OCI-LY7 (cell line): ENCODE results near the gene NEBL. TPM values are rescaled to one million over a fixed set of nuclear protein-coding genes. Genes with fewer than 3 reads are reported as not detected.
A peak's percentile ranks its signal among the peaks of the same experiment; 100 is the strongest.

Experiments used
- BruUV-seq: library from RNA; stranded (reverse); fragments of 400-500 nt; replicated peaks from 2 replicates; lab custom pipeline; 2021; lab: Mats Ljungman, UMichigan
- CTCF ChIA-PET: fragments of 300-600 bp; sonication (Branson Sonifier 250); formaldehyde crosslinking; loops from one replicate; lab custom pipeline; 2022; ENCODE audit warnings: antibody characterized with exemption; ENCODE audit not compliant: unreplicated experiment; lab: Charles Lee
- POLR2A ChIA-PET: fragments of 300-600 bp; sonication (Branson Sonifier 250); formaldehyde crosslinking; loops from one replicate; lab custom pipeline; 2022; ENCODE audit warnings: antibody characterized with exemption; lab: Charles Lee
- DNase-seq: peaks from one replicate; pipeline ENCODE4 v3.0.0-alpha.2; 2015; ENCODE audit warnings: low spot score
- H2AFZ ChIP-seq: fragments of 200-600 bp; sonication (generic), shearing (Covaris generic); 2 replicates; pipeline ENCODE4 v1.6.1; 2014; ENCODE audit warnings: mild to moderate bottlenecking, antibody characterized with exemption, low read length, moderate library complexity
- H3K27ac ChIP-seq: fragments of 200-600 bp; sonication (generic); 2 replicates; pipeline ENCODE4 v1.5.1; 2014; ENCODE audit warnings: mixed run types, low read depth, mild to moderate bottlenecking, moderate library complexity, low read length, inconsistent platforms; ENCODE audit not compliant: poor library complexity, severe bottlenecking
- H3K36me3 ChIP-seq: fragments of 200-600 bp; sonication (generic); 2 replicates; pipeline ENCODE4 v1.6.1; 2014; ENCODE audit warnings: mild to moderate bottlenecking, antibody characterized with exemption, low read length, moderate library complexity, mixed read lengths; ENCODE audit not compliant: insufficient read depth
- H3K4me1 ChIP-seq: fragments of 200-600 bp; sonication (generic); 2 replicates; pipeline ENCODE4 v1.5.1; 2014; ENCODE audit warnings: mild to moderate bottlenecking, low read length; ENCODE audit not compliant: insufficient read depth, poor library complexity, severe bottlenecking
- H3K4me2 ChIP-seq: fragments of 200-600 bp; sonication (generic); 2 replicates; pipeline ENCODE4 v1.6.1; 2014; ENCODE audit warnings: mild to moderate bottlenecking, low read length
- H3K4me3 ChIP-seq: fragments of 200-600 bp; sonication (generic); 2 replicates; pipeline ENCODE4 v1.5.1; 2014; ENCODE audit warnings: mild to moderate bottlenecking, low read depth, low read length; ENCODE audit not compliant: poor library complexity, severe bottlenecking
- H3K79me2 ChIP-seq: fragments of 200-600 bp; sonication (generic); 2 replicates; pipeline ENCODE4 v1.6.1; 2016; ENCODE audit warnings: low read depth, mild to moderate bottlenecking, low read length, moderate library complexity, mixed read lengths; ENCODE audit not compliant: insufficient read depth
- H3K9me2 ChIP-seq: fragments of 200-600 bp; sonication (generic); 2 replicates; pipeline ENCODE4 v1.6.1; 2016; ENCODE audit warnings: mild to moderate bottlenecking, low read length, mixed read lengths; ENCODE audit not compliant: insufficient read depth
- H3K9me3 ChIP-seq: fragments of 200-600 bp; sonication (generic); 2 replicates; pipeline ENCODE4 v1.6.1; 2014; ENCODE audit warnings: mild to moderate bottlenecking, mixed run types, low read length, mixed read lengths
- H4K20me1 ChIP-seq: fragments of 200-600 bp; sonication (generic); 2 replicates; pipeline ENCODE4 v1.6.1; 2014; ENCODE audit warnings: mild to moderate bottlenecking, antibody characterized with exemption, low read length, moderate library complexity, mixed read lengths; ENCODE audit not compliant: insufficient read depth
- CTCF ChIP-seq: fragments of 200-600 bp; sonication (generic); conservative IDR thresholded peaks from 2 replicates; pipeline ENCODE4 v1.5.1; 2014; ENCODE audit warnings: mild to moderate bottlenecking, antibody characterized with exemption, low read length, moderate library complexity, mixed read lengths
- EZH2phosphoT487 ChIP-seq: fragments of 200-600 bp; sonication (generic); IDR thresholded peaks from 2 replicates; pipeline ENCODE4 v1.6.1; 2018; ENCODE audit warnings: low read depth, borderline replicate concordance, mild to moderate bottlenecking, mixed run types, antibody characterized with exemption, low read length, moderate library complexity, mixed read lengths
- intact Hi-C: fragments of 100-400 bp; cut with micrococcal nuclease; formaldehyde crosslinking; loops from one replicate; pipeline ENCODE4 v1.10.0; 2022; ENCODE audit not compliant: unreplicated experiment
- total RNA-seq, 2 experiments: library from RNA; depleted of rRNA in 1 of 2; stranded (reverse); fragments of >200 nt in 1 of 2; shearing (Covaris generic) in 1 of 2; gene quantifications; 2 replicates each; pipeline ENCODE4 v1.2.3, GENCODE V29; 2014 to 2022

NEBL gene
- total RNA-seq, 2 experiments from 2014 or later: 1.1 TPM; not detected in 1

DNA sequence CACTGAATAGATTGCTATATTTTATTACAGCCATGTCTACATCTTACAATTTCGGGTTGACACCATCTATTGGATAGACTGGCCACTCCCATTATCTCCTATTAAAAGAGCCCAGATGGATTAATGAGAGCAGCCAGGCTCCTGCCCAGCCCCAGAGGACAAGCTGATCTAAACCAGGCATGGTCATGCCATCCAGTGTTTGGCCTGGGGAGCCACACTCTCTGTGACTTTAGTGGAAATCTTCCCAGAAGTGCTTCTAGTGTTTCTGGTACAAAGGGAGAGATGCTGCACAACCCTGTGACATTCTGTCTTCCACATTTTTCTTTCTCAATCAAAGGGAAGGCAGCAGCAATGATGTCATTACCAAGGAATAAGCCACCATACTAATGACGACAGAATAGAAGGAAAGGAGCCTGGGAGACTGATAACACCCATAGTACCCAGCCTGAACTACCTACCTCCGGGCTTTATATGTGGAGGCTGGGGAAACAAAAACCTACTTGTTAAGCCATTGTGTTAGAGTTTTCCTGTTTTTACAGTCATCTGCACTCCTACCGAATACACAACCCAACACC is 5.0 kb downstream of the NEBL start:
- Histone ChIP-seq H3K9me3 (no peaks in the 10 kb centered on the region), H3K4me1 (peaks cover 6% of the 10 kb centered on the region), H3K4me3 (no peak overlapping the region), H2AFZ (no peak overlapping the region), H3K9me2 (no peaks in the 10 kb centered on the region), H3K4me2 (no peak overlapping the region), H4K20me1 (no peaks in the 10 kb centered on the region), H3K79me2 (no peaks in the 10 kb centered on the region), H3K36me3 (no peaks in the 10 kb centered on the region), H3K27ac (no peak overlapping the region)
- TF ChIP-seq CTCF: no peak
- TF ChIP-seq EZH2phosphoT487: no peak
- ChIA-PET CTCF (no interaction called here), POLR2A (interaction anchor here (0.6 to 1.0 kb wide), 2 partner anchors 127 to 674 kb away, joined by 3 read pairs; no protein-coding TSS in a partner anchor)
- DNase-seq: no peak
- intact Hi-C loops: no loop called here
- BruUV-seq: no TSS peak

GRCh38 chr10:20891338-20891714 is 5.8 kb downstream of the NEBL start:
- ChIA-PET CTCF (no interaction called here), POLR2A (interaction anchor here (1.0 kb wide), 1 partner anchor 127 kb away, joined by 3 read pairs; no protein-coding TSS in a partner anchor)
- Histone ChIP-seq H3K9me2 (no peaks in the 10 kb centered on the region), H3K79me2 (no peaks in the 10 kb centered on the region), H3K4me1 (peaks cover 6% of the 10 kb centered on the region), H2AFZ (no peak overlapping the region), H3K36me3 (no peaks in the 10 kb centered on the region), H4K20me1 (no peaks in the 10 kb centered on the region), H3K27ac (no peak overlapping the region), H3K9me3 (no peaks in the 10 kb centered on the region), H3K4me3 (no peak overlapping the region), H3K4me2 (no peak overlapping the region)
- TF ChIP-seq CTCF (no peak), EZH2phosphoT487 (no peak)
- no peak for DNase-seq
- BruUV-seq: no TSS peak
- intact Hi-C loops: no loop called here

DNA sequence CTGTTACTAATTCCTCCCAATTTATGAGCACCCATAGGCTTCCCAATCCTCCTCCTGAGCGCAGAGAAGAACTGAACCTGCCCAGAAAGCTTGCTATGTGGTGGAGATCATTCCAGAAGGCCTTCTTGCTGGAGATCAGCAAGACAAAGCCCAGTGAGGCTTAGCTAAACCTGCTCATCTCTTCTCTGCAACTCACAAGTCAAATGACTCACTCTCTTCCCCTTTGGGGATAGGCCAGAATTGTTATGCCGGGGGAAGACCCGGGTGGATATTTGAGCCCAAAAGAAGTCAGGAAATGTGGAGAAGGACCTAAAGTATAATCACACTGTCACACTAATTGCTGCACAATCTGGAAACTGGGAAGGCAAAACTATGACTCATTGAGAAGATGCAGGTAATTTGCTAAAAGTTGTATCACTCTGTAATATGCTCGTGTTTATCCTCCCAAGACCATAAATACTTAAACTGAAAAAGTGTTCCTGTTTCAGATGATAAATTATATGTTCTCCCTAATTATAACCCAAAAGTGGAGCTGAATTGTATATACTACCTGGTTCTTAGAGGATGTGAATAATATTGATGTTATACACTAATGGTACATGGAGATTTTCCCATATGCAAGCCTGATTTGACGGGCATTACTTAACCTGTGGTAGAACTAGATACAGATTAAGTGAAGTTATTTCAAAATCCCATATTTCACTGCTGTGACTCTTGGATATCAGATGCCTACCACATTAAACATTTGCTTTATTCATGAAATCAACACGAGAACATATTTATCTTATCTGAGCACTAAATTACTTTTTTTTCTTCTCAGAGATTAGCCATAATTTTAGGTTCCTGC is 6.4 kb downstream of the NEBL start:
- Histone ChIP-seq H3K79me2 (no peaks in the 10 kb centered on the region), H3K36me3 (no peaks in the 10 kb centered on the region)
- no TSS peak for BruUV-seq

More for the DNA sequence above, 6.4 kb downstream of the NEBL start:
- CTCF ChIA-PET: no interaction called here
- POLR2A ChIA-PET: interaction anchor here (1.0 kb wide), 1 partner anchor 128 kb away, joined by 3 read pairs; no protein-coding TSS in a partner anchor
- Histone ChIP-seq H2AFZ (peak overlapping the region; percentile 4; the same call in 1 of the 2 replicates), H3K4me1 (peaks cover 6% of the 10 kb centered on the region), H3K9me2 (no peaks in the 10 kb centered on the region), H3K9me3 (no peaks in the 10 kb centered on the region), H4K20me1 (no peaks in the 10 kb centered on the region), H3K4me3 (no peak overlapping the region), H3K4me2 (no peak overlapping the region), H3K27ac (no peak overlapping the region)
- intact Hi-C loops: no loop called here
- TF ChIP-seq CTCF (no peak), EZH2phosphoT487 (no peak)
- DNase-seq: no peak
